HG03064 (cell line): ENCODE data around the gene CHMP4A.

Experiments
- ATAC-seq: cut with Tn5 transposase; IDR thresholded peaks from one replicate; pipeline ENCODE4 v1.9.1; 2021; ENCODE audit warnings: low read depth; ENCODE audit not compliant: unreplicated experiment

Gene CHMP4A

GRCh38 chr14:24179961-24180796 is 33.1 kb downstream of the CHMP4A start:
- ATAC-seq, result no peak

GRCh38 chr14:24179294-24179960 is 33.9 kb downstream of the CHMP4A start:
- no peak for ATAC-seq

- ATAC-seq, result no peak
Measured at GRCh38 chr14:24178399-24179178, 34.7 kb downstream of the CHMP4A start.

- ATAC-seq, result no peak
Measured at GRCh38 chr14:24177891-24178290, 35.4 kb downstream of the CHMP4A start.

- no peak for ATAC-seq
Measured at GRCh38 chr14:24177041-24177825, 36.1 kb downstream of the CHMP4A start.

GRCh38 chr14:24176599-24176998 is 36.7 kb downstream of the CHMP4A start:
- no peak for ATAC-seq

- no peak for ATAC-seq
Measured at GRCh38 chr14:24172871-24173281, 40.4 kb downstream of the CHMP4A start.

- no peak for ATAC-seq
Measured at GRCh38 chr14:24172261-24172860, 40.9 kb downstream of the CHMP4A start.

GRCh38 chr14:24171422-24172260 is 41.6 kb downstream of the CHMP4A start, which contains the start of gene REC8:
Gene REC8 (plus strand): TSS chr14:24172080. CDS start chr14:24172553, 473 bp downstream.
- peak; percentile 86 for ATAC-seq

- no peak for ATAC-seq
Measured at GRCh38 chr14:24167469-24168114, 45.7 kb downstream of the CHMP4A start.

GRCh38 chr14:24165785-24166184 is 47.5 kb downstream of the CHMP4A start:
- ATAC-seq, result no peak

- ATAC-seq, result no peak
Measured at GRCh38 chr14:24164518-24164991, 48.7 kb downstream of the CHMP4A start.

- no peak for ATAC-seq
Measured at GRCh38 chr14:24162093-24162492, 51.2 kb downstream of the CHMP4A start.

GRCh38 chr14:24160850-24161804 is 52.2 kb downstream of the CHMP4A start, which contains the start of gene IRF9:
Gene IRF9 (plus strand): TSS chr14:24161265. CDS start chr14:24162145, 880 bp downstream.
- peak; percentile 68 for ATAC-seq

GRCh38 chr14:24160499-24160849 is 52.8 kb downstream of the CHMP4A start:
- no peak for ATAC-seq

- no peak for ATAC-seq
Measured at GRCh38 chr14:24159777-24160498, 53.4 kb downstream of the CHMP4A start.
